C4-2B (cell line): ENCODE measurements around the gene FRMD4A.

Experiments used
- H3K27ac ChIP-seq: fragments of 450-650 bp; 2 replicates; pipeline ENCODE4 v1.5.1; 2017
- CTCF ChIP-seq: fragments of 450-650 bp; conservative IDR thresholded peaks from 2 replicates; pipeline ENCODE4 v1.5.1; 2017; ENCODE audit warnings: mild to moderate bottlenecking
- ZFX ChIP-seq: fragments of 450-650 bp; IDR thresholded peaks from 2 replicates; pipeline ENCODE4 v1.6.1; 2017

FRMD4A gene

GRCh38 chr10:13970236-13970956, 360.3 kb downstream of the FRMD4A start:
- TF ChIP-seq CTCF (no peak), ZFX (no peak)
- no peak overlapping the region for H3K27ac ChIP-seq

- no peak overlapping the region for H3K27ac ChIP-seq
- TF ChIP-seq CTCF, result no peak
- no peak for TF ChIP-seq ZFX
Measured at GRCh38 chr10:13969792-13970140, 361.0 kb downstream of the FRMD4A start.

GRCh38 chr10:13969118-13969791, 361.5 kb downstream of the FRMD4A start:
- TF ChIP-seq ZFX (no peak), CTCF (no peak)
- no peak overlapping the region for H3K27ac ChIP-seq

- H3K27ac ChIP-seq, result no peak overlapping the region
- no peak for TF ChIP-seq ZFX
- no peak for TF ChIP-seq CTCF
Measured at GRCh38 chr10:13961853-13962252, 368.9 kb downstream of the FRMD4A start.

- no peak for TF ChIP-seq ZFX
- TF ChIP-seq CTCF, result no peak
- no peak overlapping the region for H3K27ac ChIP-seq
Measured at GRCh38 chr10:13961097-13961496, 369.6 kb downstream of the FRMD4A start.

GRCh38 chr10:13960603-13961002, 370.1 kb downstream of the FRMD4A start:
- TF ChIP-seq ZFX (no peak), CTCF (no peak)
- no peak overlapping the region for H3K27ac ChIP-seq
